Measurements from ENCODE around the gene RANBP3.
"Not testable (repeated sequence)": the region's sequence is repeated elsewhere in the genome, so short reads cannot be mapped to it uniquely, and the experiment has no call there.

The RANBP3 gene

DNA sequence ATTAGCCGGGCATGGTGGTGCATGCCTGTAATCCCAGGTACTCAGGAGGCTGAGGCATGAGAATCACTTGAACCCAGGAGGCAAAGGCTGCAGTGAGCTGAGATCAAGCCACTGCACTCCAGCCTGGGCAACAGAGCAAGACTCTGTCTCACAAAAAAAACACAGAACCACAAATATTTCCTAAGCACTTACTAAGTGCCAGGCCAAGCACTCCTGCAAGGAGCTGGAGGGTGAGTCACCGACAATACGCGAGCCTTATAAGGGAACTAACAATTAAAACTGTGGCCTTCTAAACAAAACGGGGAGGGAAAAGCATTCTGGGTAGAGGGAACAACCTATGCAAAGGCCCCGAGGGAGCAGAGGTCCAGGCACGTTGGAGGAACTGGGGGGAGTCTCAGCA lies 103.4 kb downstream of the RANBP3 start:
- DNase-seq = not testable (repeated sequence)

GRCh38 chr19:5873617-5874199 lies 104.2 kb downstream of the RANBP3 start:
- no peak for DNase-seq

DNA sequence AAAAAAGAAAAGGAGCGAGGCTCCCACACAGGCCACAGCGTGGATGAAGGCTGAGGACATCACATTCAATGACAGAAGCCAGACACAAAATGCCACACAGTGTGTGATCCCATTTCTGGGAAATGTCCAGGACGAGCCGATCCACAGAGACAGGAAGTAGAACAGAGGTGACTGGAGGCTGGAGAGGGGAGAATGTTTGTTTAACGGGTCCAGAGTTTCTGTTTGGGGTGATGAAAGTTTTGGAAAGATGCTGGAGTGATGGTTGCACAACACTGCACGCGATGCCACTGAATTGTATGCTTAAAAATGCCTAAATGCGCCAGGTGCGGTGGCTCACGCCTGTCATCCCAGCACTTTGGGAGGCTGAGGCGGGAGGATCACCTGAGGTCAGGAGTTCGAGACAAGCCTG lies 107.0 kb downstream of the RANBP3 start:
- DNase-seq = no peak

DNA sequence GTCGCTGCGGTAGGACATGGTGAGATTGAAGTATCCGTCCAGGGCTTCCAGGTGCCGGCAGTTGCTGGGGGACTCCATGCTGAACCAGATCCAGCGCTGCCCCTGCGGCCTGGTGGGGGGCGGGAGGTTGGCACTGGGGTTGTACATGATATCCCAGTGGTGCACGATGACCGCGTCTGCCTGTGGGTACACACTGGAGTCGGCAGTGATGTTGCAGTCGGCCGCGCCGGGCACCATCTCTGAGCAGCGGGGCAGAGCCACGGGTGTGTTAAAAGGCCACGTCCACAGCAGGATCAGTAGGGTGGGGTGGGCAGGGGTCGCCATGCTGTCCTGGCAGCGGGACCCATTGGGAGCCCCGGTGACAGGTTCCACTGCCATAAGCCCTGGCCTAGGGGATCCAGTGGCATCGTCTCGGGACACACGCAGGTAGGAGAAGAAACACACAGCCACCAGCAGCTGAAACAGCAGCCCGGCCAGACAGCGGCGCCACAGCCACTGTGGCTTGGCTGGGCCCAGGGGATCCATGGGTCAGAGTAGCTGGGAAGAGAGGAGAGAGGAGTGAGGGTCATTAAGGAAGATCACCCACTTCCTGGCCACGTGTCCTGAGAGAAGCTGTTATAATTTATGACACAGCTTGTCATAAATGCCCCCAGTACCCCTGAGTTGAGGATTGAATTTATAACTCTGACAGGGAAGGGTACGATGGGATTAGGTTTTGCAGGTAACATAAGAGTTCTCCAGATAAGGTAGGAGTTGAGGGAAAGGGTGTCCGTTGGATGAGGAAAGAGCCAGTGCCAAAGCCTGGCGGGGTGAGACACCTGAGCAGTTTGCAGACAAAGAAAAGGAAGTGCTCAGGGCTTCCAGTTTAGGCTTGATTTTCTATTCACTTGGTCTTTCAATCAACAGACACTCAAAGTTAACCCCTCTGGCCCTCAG lies 110.5 kb downstream of the RANBP3 start:
- DNase-seq = no peak

Data from cerebellar nuclear complex (tissue), 1 donor.